Thyroid gland (tissue), 4 donors: ENCODE results near the gene PSAP.

Experiments
- POLR2A ChIP-seq, 2 donors: fragments of 450-650 bp; IDR thresholded peaks; one replicate each; pipeline ENCODE4 v1.6.1; 2017; ENCODE audit warnings: antibody characterized with exemption in 2 of 2, mild to moderate bottlenecking in 2 of 2, moderate library complexity in 1 of 2
- TF ChIP-seq, protein P1 (sequence below), 6 experiments: fragments of 200-600 bp in 3 of 6; fragments of 450-650 bp in 3 of 6; sonication (generic) in 3 of 6; IDR thresholded peaks; one replicate each; pipeline ENCODE4 v1.5.1; 2016 to 2019; ENCODE audit warnings: antibody characterized with exemption in 6 of 6, mild to moderate bottlenecking in 2 of 6, inconsistent platforms in 1 of 6, moderate library complexity in 1 of 6

GRCh38 chr10:71827852-71828251, 23.2 kb downstream of the PSAP start:
- TF ChIP-seq, protein P1, sequence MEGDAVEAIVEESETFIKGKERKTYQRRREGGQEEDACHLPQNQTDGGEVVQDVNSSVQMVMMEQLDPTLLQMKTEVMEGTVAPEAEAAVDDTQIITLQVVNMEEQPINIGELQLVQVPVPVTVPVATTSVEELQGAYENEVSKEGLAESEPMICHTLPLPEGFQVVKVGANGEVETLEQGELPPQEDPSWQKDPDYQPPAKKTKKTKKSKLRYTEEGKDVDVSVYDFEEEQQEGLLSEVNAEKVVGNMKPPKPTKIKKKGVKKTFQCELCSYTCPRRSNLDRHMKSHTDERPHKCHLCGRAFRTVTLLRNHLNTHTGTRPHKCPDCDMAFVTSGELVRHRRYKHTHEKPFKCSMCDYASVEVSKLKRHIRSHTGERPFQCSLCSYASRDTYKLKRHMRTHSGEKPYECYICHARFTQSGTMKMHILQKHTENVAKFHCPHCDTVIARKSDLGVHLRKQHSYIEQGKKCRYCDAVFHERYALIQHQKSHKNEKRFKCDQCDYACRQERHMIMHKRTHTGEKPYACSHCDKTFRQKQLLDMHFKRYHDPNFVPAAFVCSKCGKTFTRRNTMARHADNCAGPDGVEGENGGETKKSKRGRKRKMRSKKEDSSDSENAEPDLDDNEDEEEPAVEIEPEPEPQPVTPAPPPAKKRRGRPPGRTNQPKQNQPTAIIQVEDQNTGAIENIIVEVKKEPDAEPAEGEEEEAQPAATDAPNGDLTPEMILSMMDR (IDR thresholded peaks at IDR 0.05) = no peak
- no peak for TF ChIP-seq POLR2A (IDR thresholded peaks at IDR 0.05)
